PC-9 (cell line): ENCODE data around the gene TSPAN3. TPM values are rescaled to one million over a fixed set of nuclear protein-coding genes. Genes with fewer than 3 reads are reported as not detected.
A peak's percentile ranks its signal among the peaks of the same experiment; 100 is the strongest.

Experiments
- BruUV-seq: library from RNA; stranded (reverse); fragments of 400-500 nt; replicated peaks from 2 replicates; lab custom pipeline; 2021; lab: Mats Ljungman, UMichigan
- CTCF ChIA-PET: fragments of 300-600 bp; sonication (Branson Sonifier 250); formaldehyde crosslinking; loops from one replicate; lab custom pipeline; 2022; ENCODE audit warnings: antibody characterized with exemption; lab: Charles Lee
- POLR2A ChIA-PET: fragments of 300-600 bp; sonication (Branson Sonifier 250); formaldehyde crosslinking; loops from one replicate; lab custom pipeline; 2022; ENCODE audit warnings: antibody characterized with exemption; ENCODE audit not compliant: unreplicated experiment; lab: Charles Lee
- DNase-seq, 2 experiments: peaks; one replicate each; pipeline versions ENCODE4 v3.0.0 to v3.0.0-alpha.2; 2015 to 2022; ENCODE audit warnings: mixed read lengths in 1 of 2
- H2AFZ ChIP-seq: fragments of 200-600 bp; sonication (generic); 2 replicates; pipeline ENCODE4 v1.8.1; 2017; ENCODE audit warnings: antibody characterized with exemption
- H3F3A ChIP-seq: fragments of 200-600 bp; sonication (generic); 2 replicates; pipeline ENCODE4 v1.8.1; 2017; ENCODE audit warnings: antibody characterized with exemption, mild to moderate bottlenecking, low read depth; ENCODE audit not compliant: insufficient read depth
- H3K27ac ChIP-seq: fragments of 200-600 bp; sonication (generic); 2 replicates; pipeline ENCODE4 v1.6.1; 2016; ENCODE audit warnings: mixed run types
- H3K27me3 ChIP-seq: fragments of 200-600 bp; sonication (generic); 2 replicates; pipeline ENCODE4 v1.6.1; 2016; ENCODE audit warnings: low read depth, mixed run types; ENCODE audit not compliant: insufficient read depth
- H3K36me3 ChIP-seq: fragments of 200-600 bp; sonication (generic); 2 replicates; pipeline ENCODE4 v1.6.1; 2016; ENCODE audit warnings: low read depth, mixed run types
- H3K4me1 ChIP-seq: fragments of 200-600 bp; sonication (generic); replicated peaks from 2 replicates; pipeline ENCODE4 v1.6.1; 2016; ENCODE audit warnings: mixed run types; ENCODE audit not compliant: insufficient read depth
- H3K4me2 ChIP-seq: fragments of 200-600 bp; sonication (generic); 2 replicates; pipeline ENCODE4 v1.6.1; 2017; ENCODE audit warnings: mixed run types
- H3K4me3 ChIP-seq: fragments of 200-600 bp; sonication (generic); 2 replicates; pipeline ENCODE4 v1.6.1; 2016; ENCODE audit warnings: mixed run types
- H3K79me2 ChIP-seq: fragments of 200-600 bp; sonication (generic); 2 replicates; pipeline ENCODE4 v1.6.1; 2017; ENCODE audit warnings: low read depth, mixed run types
- H3K9me2 ChIP-seq: fragments of 200-600 bp; sonication (generic); 2 replicates; pipeline ENCODE4 v1.8.1; 2017; ENCODE audit warnings: mild to moderate bottlenecking; ENCODE audit not compliant: insufficient read depth
- H3K9me3 ChIP-seq: fragments of 200-600 bp; sonication (generic); 2 replicates; pipeline ENCODE4 v1.8.1; 2016; ENCODE audit warnings: low read depth; ENCODE audit not compliant: insufficient read depth
- H4K20me1 ChIP-seq: fragments of 200-600 bp; sonication (generic); 2 replicates; pipeline ENCODE4 v1.8.1; 2017; ENCODE audit not compliant: insufficient read depth
- EZH2 ChIP-seq: fragments of 200-600 bp; sonication (generic); IDR thresholded peaks from 2 replicates; pipeline ENCODE4 v1.8.0; 2017; ENCODE audit warnings: antibody characterized with exemption, low read depth
- intact Hi-C: fragments of 100-400 bp; cut with micrococcal nuclease; formaldehyde crosslinking; loops from one replicate; pipeline ENCODE4 v1.10.0; 2022; ENCODE audit not compliant: unreplicated experiment
- total RNA-seq: library from RNA; stranded (reverse); gene quantifications from 2 replicates; pipeline ENCODE4 v1.2.3, GENCODE V29; 2021
- TF ChIP-seq, protein P1 (sequence below): fragments of 200-600 bp; sonication (generic); conservative IDR thresholded peaks from 2 replicates; pipeline ENCODE4 v1.6.1; 2017; ENCODE audit warnings: mixed run types, antibody characterized with exemption, mild to moderate bottlenecking, moderate library complexity

TSPAN3 gene
- total RNA-seq, 1 experiment from 2014 or later, result 151 TPM

DNA sequence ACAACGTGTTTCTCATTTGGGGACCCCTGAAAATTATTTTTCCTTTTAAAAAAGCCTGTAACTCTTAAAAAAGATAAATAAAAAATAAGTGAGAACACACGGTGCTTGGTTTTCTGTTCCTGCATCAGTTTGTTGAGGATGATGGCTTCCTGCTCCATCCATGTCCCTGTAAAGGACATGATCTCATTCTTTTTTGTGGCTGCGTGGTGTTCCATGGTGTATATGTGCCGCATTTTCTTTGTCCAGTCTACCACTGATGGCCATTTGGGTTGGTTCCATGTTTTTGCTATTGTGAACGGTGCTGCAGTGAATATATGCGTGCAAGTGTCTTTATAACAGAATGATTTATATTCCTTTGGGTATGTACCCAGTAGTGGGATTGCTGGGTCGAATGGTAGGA, 2.3 kb downstream of the TSPAN3 start:
- Histone ChIP-seq H3K9me2 (no peaks in the 10 kb centered on the region), H3K4me3 (no peak overlapping the region), H3K27ac (peak overlapping the region; percentile 88), H3K4me2 (peak overlapping the region; percentile 92), H3K9me3 (no peaks in the 10 kb centered on the region), H3F3A (peaks cover 48% of the 10 kb centered on the region), H3K27me3 (no peaks in the 10 kb centered on the region), H2AFZ (no peak overlapping the region), H3K36me3 (no peaks in the 10 kb centered on the region), H3K79me2 (peaks cover 55% of the 10 kb centered on the region), H4K20me1 (no peaks in the 10 kb centered on the region), H3K4me1 (peaks cover 65% of the 10 kb centered on the region)
- intact Hi-C loops, result no loop called here
- ChIA-PET POLR2A (interaction anchor here (0.6 kb wide), 1 partner anchor 351 kb away, joined by 4 read pairs; the partner anchor contains the start of gene PEAK1), CTCF (no interaction called here)
- TF ChIP-seq, protein P1, sequence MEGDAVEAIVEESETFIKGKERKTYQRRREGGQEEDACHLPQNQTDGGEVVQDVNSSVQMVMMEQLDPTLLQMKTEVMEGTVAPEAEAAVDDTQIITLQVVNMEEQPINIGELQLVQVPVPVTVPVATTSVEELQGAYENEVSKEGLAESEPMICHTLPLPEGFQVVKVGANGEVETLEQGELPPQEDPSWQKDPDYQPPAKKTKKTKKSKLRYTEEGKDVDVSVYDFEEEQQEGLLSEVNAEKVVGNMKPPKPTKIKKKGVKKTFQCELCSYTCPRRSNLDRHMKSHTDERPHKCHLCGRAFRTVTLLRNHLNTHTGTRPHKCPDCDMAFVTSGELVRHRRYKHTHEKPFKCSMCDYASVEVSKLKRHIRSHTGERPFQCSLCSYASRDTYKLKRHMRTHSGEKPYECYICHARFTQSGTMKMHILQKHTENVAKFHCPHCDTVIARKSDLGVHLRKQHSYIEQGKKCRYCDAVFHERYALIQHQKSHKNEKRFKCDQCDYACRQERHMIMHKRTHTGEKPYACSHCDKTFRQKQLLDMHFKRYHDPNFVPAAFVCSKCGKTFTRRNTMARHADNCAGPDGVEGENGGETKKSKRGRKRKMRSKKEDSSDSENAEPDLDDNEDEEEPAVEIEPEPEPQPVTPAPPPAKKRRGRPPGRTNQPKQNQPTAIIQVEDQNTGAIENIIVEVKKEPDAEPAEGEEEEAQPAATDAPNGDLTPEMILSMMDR, result no peak
- no peak for TF ChIP-seq EZH2
- BruUV-seq, result no TSS peak
- DNase-seq, result no peak

DNA sequence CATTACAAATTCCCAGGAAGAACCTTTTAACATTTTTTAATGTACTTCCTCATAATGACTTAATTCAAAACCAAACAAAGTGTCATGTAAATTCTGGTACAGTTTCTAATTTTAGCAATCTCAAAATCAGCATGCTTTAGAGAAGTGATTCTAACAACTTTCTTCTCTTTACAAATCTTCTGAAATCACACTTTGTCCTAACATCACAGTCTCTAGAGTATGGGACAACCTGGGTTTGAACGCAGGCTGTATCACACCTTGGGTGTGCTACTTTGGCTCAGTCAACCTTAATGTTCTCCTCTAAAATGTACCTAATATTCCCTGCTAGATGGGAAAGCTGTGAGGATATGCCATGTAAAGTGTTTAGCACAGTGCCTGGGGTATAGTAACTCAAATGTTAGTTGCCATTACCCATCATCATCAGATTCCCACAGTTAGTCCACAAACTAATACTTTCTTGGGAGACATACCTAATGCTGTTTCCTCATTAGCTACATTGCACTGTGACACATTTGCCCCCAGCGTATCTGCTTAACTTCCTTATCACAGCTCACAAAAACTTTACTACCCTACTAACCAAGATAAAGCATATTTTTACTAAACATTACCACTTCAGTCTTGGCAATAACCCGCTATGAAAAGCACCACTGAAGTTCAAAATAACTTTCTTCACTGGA, 3.1 kb downstream of the TSPAN3 start:
- H3F3A ChIP-seq, result peaks cover 57% of the 10 kb centered on the region
- peak overlapping the region; percentile 92 for H3K4me2 ChIP-seq
- DNase-seq, result peak in 1 of 2 experiments; percentile 70
- H3K36me3 ChIP-seq, result no peaks in the 10 kb centered on the region
- peaks cover 73% of the 10 kb centered on the region for H3K4me1 ChIP-seq
- no peak for TF ChIP-seq EZH2
- TF ChIP-seq, protein P1, result no peak
- no peaks in the 10 kb centered on the region for H4K20me1 ChIP-seq
- no peaks in the 10 kb centered on the region for H3K27me3 ChIP-seq
- H3K4me3 ChIP-seq, result 0 out of 2 replicates have a peak overlapping the region, but pooled peaks have one; percentile 25
- POLR2A ChIA-PET, result interaction anchor here (0.6 kb wide), 1 partner anchor 1461 kb away, joined by 4 read pairs; no protein-coding TSS in a partner anchor
- H3K9me2 ChIP-seq, result no peaks in the 10 kb centered on the region
- no TSS peak for BruUV-seq
- peaks cover 63% of the 10 kb centered on the region for H3K79me2 ChIP-seq
- H3K9me3 ChIP-seq, result no peaks in the 10 kb centered on the region
- peak overlapping the region; percentile 88 for H3K27ac ChIP-seq
- H2AFZ ChIP-seq, result no peak overlapping the region
- intact Hi-C loops, result no loop called here
- CTCF ChIA-PET, result interaction anchor here (0.5 kb wide), 1 partner anchor 430 kb away, joined by 3 read pairs; no protein-coding TSS in a partner anchor

DNA sequence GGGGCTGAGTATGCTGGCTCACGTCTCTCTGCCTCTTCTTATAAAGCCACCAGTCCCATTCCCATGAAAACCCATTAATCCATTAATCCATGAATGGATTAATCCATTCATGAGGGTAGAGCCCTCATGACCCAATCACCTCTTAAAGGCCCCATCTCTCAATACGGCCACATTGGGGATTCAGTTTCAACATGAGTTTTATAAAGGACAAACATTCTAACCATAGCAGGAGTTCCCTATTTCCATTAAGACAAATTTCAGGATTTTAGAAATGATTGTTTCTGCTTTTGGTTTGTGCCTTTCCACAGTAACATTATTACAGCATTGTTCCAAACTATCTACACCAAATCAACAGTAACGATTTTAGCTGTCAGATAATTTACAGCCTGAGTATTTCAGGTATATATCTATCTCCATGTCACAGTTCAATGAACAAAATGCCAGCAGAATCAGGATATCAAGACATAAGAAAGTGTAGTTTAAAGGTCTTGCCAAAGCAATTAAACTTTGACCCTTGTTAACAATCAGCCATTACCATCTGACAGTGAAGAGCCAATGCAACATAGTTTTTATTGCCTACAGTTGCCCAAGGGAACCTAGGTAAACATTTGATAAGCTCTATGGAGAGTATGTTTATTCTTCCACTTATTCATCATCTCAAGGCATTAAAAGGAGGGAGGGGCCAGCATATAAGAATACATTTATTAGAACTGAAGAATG, 3.8 kb downstream of the TSPAN3 start:
- Histone ChIP-seq H3K4me3 (no peak overlapping the region), H3K4me1 (peaks cover 80% of the 10 kb centered on the region), H3K36me3 (no peaks in the 10 kb centered on the region), H2AFZ (no peak overlapping the region), H3K9me3 (no peaks in the 10 kb centered on the region), H3K27ac (peak overlapping the region; percentile 88), H4K20me1 (no peaks in the 10 kb centered on the region), H3K9me2 (no peaks in the 10 kb centered on the region), H3K27me3 (no peaks in the 10 kb centered on the region), H3K79me2 (peaks cover 70% of the 10 kb centered on the region), H3F3A (peaks cover 58% of the 10 kb centered on the region), H3K4me2 (peak overlapping the region; percentile 92)
- ChIA-PET CTCF (no interaction called here), POLR2A (interaction anchor here (0.6 kb wide), 2 partner anchors 440 to 1460 kb away, joined by 3 to 4 read pairs; no protein-coding TSS in a partner anchor)
- no TSS peak for BruUV-seq
- intact Hi-C loops, result no loop called here
- peak in 1 of 2 experiments; percentile 96 for DNase-seq
- TF ChIP-seq, protein P1, result no peak
- no peak for TF ChIP-seq EZH2
